ENCODE measurements around the gene DGKI.

DNA sequence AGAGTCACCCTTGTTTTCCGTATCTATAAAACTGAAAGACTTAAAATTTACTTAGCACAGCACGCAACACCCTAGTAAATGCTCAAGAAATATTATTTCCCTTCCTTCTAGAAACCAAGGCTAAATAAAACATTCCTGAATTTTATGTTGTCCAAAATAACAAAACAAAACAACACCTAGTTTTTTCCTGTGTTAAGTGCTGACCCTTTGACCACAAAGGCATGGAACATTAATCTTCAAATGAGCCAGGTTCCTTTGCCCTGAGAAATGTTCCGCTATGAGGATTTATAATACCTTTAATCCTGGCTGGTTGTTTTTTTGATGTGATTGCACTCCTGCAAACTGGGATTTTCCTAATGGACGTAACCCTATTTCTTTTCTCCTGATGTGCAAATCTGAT is 29.0 kb upstream of the DGKI start:
- TF ChIP-seq EZH2 (IDR thresholded peaks at IDR 0.05; ENCODE audit: borderline replicate concordance, insufficient read depth, low read depth, low read length, poor library complexity, severe bottlenecking) = no peak
- TF ChIP-seq CTCF (IDR thresholded peaks at IDR 0.05) = no peak

Data from B cell (primary cell).